Measurements from ENCODE around the gene KCNAB2. TPM values are rescaled to one million over a fixed set of nuclear protein-coding genes. Genes with fewer than 3 reads are reported as not detected.
A peak's percentile ranks its signal among the peaks of the same experiment; 100 is the strongest.

The KCNAB2 gene
- total RNA-seq, 6 experiments from 2014 or later = 8.0 to 12.6 (median 10.7) TPM

DNA sequence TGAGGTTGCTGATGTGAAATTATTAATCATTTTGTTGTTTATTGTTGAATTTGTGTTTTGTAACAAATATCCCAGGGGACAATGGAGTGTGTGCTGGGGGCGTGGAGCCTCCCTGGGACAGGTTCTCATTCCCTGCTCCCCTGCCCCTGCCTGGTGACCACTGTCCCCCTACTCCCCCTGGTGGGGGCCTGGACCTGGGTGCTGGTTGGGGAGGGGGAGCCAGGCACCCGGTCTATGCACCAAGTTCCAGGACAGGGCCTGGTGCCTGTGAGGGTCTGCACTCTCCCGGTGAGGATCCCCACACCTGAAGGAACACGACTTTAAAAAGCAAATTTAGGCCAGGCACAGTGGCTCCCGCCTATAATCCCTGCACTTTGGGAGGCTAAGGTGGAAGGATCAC is 92.1 kb downstream of the KCNAB2 start:
- no peak overlapping the region for H3K27ac Mint-ChIP-seq
- TF ChIP-seq, protein P1, sequence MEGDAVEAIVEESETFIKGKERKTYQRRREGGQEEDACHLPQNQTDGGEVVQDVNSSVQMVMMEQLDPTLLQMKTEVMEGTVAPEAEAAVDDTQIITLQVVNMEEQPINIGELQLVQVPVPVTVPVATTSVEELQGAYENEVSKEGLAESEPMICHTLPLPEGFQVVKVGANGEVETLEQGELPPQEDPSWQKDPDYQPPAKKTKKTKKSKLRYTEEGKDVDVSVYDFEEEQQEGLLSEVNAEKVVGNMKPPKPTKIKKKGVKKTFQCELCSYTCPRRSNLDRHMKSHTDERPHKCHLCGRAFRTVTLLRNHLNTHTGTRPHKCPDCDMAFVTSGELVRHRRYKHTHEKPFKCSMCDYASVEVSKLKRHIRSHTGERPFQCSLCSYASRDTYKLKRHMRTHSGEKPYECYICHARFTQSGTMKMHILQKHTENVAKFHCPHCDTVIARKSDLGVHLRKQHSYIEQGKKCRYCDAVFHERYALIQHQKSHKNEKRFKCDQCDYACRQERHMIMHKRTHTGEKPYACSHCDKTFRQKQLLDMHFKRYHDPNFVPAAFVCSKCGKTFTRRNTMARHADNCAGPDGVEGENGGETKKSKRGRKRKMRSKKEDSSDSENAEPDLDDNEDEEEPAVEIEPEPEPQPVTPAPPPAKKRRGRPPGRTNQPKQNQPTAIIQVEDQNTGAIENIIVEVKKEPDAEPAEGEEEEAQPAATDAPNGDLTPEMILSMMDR (IDR thresholded peaks at IDR 0.05) = peak; percentile 27; the same call in 1 of the 2 replicates
- H3K4me3 Mint-ChIP-seq = no peak overlapping the region
- H3K27me3 Mint-ChIP-seq (ENCODE audit: insufficient read depth) = peaks cover 48% of the 10 kb centered on the region
- peaks cover 2% of the 10 kb centered on the region for H3K36me3 Mint-ChIP-seq (ENCODE audit: low read depth)
- H3K4me1 Mint-ChIP-seq (ENCODE audit: low read depth) = no peaks in the 10 kb centered on the region
- no peak for DNase-seq
- H3K9me3 Mint-ChIP-seq = peaks cover 5% of the 10 kb centered on the region

DNA sequence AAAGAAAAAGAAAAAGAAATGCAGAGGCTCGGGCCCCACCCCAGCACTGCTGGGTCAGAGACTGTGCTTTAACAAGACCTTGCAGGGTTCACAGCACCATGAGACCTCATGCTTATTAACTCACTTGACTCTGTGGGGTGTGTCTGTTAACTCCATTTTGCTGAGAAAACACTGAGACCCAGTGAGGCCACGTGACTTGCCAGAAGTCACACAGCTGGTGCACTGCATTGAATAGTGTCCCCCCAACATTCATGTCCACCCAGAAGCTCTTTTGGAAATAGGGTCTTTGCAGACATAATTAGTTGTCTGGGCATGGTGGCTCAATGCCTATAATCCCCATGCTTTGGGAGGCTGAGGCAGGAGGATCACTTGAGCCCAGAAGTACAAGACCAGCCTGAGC is 94.7 kb downstream of the KCNAB2 start:
- TF ChIP-seq, protein P1 (IDR thresholded peaks at IDR 0.05) = no peak
- Mint-ChIP-seq H3K4me1 (ENCODE audit: low read depth) (no peaks in the 10 kb centered on the region), H3K4me3 (no peak overlapping the region), H3K9me3 (no peaks in the 10 kb centered on the region), H3K27me3 (ENCODE audit: insufficient read depth) (peaks cover 45% of the 10 kb centered on the region), H3K27ac (no peak overlapping the region), H3K36me3 (ENCODE audit: low read depth) (no peaks in the 10 kb centered on the region)
- no peak for DNase-seq

DNA sequence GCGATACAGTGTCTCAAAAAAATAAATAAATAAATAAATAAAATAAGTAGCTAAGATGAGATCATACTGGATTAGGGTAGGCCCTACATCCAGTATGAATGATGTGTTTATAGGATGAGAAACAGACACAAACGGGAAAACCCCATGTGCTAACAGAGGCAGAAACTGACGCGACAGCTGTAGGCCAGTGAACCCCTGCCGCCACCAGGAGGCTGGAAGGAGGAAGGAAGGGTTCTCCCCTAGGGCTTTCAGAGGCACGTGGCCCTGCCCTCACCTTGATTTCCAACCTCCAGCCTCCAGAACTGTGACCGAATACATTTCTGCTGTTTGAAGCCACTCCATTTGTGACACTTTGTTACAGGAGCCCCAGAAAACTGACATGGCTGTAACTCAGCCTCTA is 95.9 kb downstream of the KCNAB2 start:
- DNase-seq = no peak
- Mint-ChIP-seq H3K27me3 (ENCODE audit: insufficient read depth) (peaks cover 47% of the 10 kb centered on the region), H3K9me3 (no peaks in the 10 kb centered on the region), H3K4me1 (ENCODE audit: low read depth) (no peaks in the 10 kb centered on the region), H3K27ac (no peak overlapping the region), H3K4me3 (no peak overlapping the region), H3K36me3 (ENCODE audit: low read depth) (no peaks in the 10 kb centered on the region)
- TF ChIP-seq, protein P1 (IDR thresholded peaks at IDR 0.05) = peak; percentile 42

DNA sequence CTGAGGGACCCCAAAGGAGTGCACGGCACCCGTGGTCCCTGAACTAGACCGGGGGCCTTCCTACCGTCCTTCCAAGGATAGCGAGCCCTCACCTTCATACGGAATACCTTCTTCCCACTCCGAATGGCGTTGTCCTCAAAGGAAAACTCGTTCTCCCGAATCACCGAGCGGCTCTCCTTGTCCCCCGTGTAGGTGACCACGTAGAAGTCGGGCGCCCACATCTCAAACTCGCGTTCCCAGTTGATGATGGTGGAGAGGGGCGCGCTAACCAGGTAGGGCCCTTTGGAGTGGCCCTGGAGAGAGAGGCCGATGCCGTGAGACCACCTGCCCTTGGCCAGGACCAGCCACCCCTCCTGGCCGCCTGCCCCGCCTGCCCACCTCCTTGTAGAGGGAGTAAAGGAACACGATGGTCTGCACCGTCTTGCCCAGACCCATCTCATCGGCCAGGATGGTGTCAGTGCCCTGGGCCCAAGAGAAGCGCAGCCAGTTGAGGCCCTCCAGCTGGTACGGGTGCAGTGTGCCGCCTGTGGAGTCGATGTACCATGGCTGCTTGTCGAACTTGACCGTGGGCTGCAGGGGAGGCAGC is 96.4 kb downstream of the KCNAB2 start:
- no peaks in the 10 kb centered on the region for H3K4me1 Mint-ChIP-seq (ENCODE audit: low read depth)
- H3K9me3 Mint-ChIP-seq = no peaks in the 10 kb centered on the region
- no peaks in the 10 kb centered on the region for H3K36me3 Mint-ChIP-seq (ENCODE audit: low read depth)
- no peak overlapping the region for H3K27ac Mint-ChIP-seq
- H3K4me3 Mint-ChIP-seq = no peak overlapping the region
- no peak for DNase-seq
- TF ChIP-seq, protein P1 (IDR thresholded peaks at IDR 0.05) = no peak
- peaks cover 43% of the 10 kb centered on the region for H3K27me3 Mint-ChIP-seq (ENCODE audit: insufficient read depth)

DNA sequence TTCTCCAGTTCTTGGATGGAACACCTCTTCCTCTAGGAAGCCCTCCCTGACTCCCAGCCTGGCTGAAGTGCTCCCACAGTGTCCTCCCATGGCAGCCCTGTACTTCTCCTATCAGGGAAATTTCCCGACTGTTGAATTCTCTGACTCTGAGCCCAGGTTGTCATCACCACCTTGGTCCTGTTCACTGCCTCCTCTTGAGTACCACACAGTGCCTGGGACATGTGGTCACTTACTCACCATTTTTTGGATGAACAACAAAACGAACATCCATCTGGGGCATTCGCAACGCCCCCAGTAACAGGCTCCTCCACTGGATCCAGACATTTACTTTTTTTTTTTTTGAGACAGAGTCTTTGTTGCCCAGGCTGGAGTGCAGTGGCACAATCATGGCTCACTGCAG is 97.0 kb downstream of the KCNAB2 start:
- DNase-seq = no peak
- Mint-ChIP-seq H3K36me3 (ENCODE audit: low read depth) (no peaks in the 10 kb centered on the region), H3K4me3 (no peak overlapping the region), H3K9me3 (no peaks in the 10 kb centered on the region), H3K4me1 (ENCODE audit: low read depth) (no peaks in the 10 kb centered on the region), H3K27me3 (ENCODE audit: insufficient read depth) (peaks cover 39% of the 10 kb centered on the region), H3K27ac (no peak overlapping the region)
- TF ChIP-seq, protein P1 (IDR thresholded peaks at IDR 0.05) = no peak

DNA sequence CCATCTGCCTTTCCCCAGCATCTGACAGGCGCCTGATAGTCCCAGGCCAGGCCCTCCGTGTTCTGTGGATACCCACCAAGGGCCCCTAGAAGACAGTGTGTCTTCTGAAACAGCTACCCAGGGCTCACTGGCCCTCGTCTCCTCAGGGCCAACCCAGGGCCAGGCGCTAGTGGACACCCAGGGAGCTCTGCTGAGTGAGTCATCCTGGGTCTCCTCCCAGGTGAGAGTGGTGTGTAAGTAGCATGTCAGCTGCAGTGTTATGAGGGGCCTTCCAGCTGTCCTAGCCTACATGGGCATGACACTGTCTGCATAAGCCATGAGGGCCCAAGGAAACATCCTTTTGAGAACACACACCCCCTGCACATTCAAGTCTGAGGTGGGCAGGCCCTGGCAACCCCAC is 97.7 kb downstream of the KCNAB2 start:
- Mint-ChIP-seq H3K27ac (no peak overlapping the region), H3K4me1 (ENCODE audit: low read depth) (no peaks in the 10 kb centered on the region), H3K36me3 (ENCODE audit: low read depth) (no peaks in the 10 kb centered on the region), H3K27me3 (ENCODE audit: insufficient read depth) (peaks cover 34% of the 10 kb centered on the region), H3K4me3 (no peak overlapping the region), H3K9me3 (no peaks in the 10 kb centered on the region)
- TF ChIP-seq, protein P1 (IDR thresholded peaks at IDR 0.05) = no peak
- DNase-seq = no peak
